HL-60/S4 (cell line): ENCODE data around the gene TXNRD2.
"Not testable (repeated sequence)": the region's sequence is repeated elsewhere in the genome, so short reads cannot be mapped to it uniquely, and the experiment has no call there.

Source experiments
- in situ Hi-C: fragments of 300-500 bp; cut with MboI; formaldehyde crosslinking; loops from 2 replicates; pipeline ENCODE4 v1.14.3; 2022; ENCODE audit warnings: low sequenced_read_pairs

The TXNRD2 gene

DNA sequence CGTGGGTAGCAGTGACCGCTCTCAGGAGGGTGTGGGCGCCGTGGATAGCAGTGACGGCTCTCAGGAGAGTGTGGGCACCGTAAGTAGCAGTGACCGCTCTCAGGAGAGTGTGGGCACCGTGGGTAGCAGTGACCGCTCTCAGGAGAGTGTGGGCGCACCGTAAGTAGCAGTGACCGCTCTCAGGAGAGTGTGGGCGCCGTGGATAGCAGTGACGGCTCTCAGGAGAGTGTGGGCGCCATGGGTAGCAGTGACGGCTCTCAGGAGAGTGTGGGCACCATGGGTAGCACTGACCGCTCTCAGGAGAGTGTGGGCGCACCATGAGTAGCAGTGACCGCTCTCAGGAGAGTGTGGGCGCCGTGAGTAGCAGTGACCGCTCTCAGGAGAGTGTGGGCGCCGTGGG lies 34.8 kb downstream of the TXNRD2 start:
- in situ Hi-C loops = not testable (repeated sequence)

DNA sequence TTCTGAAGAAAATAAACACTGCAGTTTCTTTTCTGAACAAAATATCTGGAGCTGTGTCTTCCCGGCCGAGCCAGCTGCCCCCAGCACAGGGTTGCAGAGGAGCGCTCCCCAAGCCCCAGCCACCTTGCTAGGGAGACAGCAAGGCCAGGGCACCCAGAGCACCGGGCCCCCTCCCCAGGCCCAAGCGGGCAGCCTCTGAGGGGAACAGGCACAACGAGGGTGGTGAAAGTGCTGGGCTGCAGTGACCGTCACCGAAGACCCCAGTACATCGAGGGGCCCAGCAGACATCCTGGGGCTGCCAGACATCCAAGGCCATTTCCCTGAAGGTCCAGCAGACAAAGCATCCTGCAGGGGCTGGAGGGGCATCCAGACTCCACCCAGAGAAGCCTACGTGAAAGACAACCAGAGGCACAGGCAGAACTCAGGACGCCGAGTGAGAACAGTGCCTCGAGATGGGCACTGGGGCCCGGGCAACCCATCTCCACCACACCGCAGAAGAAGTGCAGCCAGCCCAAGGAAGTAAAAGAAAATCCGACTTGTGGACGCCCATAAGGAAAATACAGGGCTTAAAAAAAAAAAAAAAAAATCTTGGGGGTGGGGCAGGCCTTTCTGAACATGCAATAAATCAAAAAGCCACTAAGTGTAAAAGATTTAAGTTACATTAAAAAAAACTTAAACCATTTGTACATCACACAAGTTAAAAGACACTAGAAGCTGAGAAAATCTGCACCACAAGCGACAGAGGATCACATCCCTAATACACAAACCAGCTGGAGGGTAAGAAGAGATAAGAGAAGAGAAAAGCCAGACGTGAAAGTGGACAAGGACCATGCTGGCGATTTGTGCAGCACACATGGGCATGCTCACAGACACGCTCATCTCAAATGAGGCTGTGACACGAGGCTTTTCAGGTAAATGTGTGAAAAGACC lies 36.0 kb downstream of the TXNRD2 start:
- in situ Hi-C loops = no loop called here

GRCh38 chr22:19904935-19905334 lies 36.7 kb downstream of the TXNRD2 start:
- in situ Hi-C loops = no loop called here

- in situ Hi-C loops = no loop called here
Measured at GRCh38 chr22:19904174-19904856, 37.3 kb downstream of the TXNRD2 start.

GRCh38 chr22:19903513-19903912 lies 38.1 kb downstream of the TXNRD2 start:
- in situ Hi-C loops = no loop called here

- in situ Hi-C loops = no loop called here
Measured at GRCh38 chr22:19903031-19903430, 38.6 kb downstream of the TXNRD2 start.

DNA sequence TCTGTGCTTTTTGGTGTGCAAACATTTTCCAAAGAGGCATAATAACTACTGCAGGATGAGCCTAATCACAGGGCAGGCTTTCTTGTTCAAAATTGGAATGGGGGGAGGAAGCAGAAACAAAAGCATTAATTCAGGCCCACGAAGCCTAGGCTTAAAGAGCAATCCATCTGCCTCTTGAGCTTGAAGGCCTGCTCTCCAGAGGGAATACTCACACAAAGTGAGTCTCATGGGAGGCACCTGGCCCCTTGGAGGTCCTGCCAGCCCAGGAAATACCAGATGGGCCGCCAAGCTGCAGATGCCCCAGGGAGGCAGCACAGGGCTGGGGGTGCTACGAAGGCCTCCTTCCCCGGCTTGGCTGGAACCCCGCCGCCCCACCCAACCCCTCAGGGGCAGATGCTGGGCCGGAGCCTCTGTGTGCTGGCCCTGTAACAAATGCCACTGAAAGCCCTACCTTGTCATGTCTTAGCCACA lies 39.3 kb downstream of the TXNRD2 start:
- in situ Hi-C loops = no loop called here

GRCh38 chr22:19901577-19902244 lies 39.9 kb downstream of the TXNRD2 start:
- in situ Hi-C loops = no loop called here

DNA sequence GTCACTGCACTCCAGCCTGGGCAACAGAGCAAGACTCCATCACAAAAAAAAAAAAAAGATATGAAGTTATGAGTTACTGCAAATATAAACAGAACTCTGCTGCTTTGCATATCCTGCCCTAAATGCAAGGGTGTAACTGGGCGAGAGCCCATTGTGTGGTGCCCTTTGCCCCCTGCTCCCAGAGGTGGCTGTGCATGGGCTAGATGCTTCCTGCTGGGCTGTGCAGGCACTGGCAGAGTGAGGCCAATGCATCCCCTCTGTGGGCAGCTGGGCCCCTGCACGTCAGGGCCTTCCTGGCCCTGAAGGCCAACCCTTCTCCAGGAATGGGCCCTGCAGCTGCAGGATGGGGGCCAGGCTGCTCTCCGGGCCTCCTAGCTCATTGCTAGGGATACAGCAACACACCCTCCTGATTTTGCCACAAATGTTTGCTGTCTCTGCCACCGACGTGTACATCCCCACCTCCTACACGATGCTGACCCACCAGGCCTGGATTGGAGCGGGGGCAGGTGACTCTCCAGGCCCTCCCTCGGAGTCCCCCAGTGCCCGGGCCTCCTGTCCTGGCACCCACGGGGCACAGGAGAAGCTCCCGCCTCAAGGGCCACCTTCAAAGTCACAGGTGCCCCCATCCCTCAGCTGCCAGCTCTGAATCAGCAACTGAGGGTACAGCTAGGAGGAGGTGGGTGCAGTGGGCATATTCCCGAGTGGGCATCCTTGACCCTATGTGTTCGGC lies 40.7 kb downstream of the TXNRD2 start:
- in situ Hi-C loops = no loop called here

GRCh38 chr22:19898831-19899567 lies 42.6 kb downstream of the TXNRD2 start:
- in situ Hi-C loops = no loop called here

GRCh38 chr22:19898145-19898544 lies 43.5 kb downstream of the TXNRD2 start:
- in situ Hi-C loops = no loop called here

GRCh38 chr22:19897726-19898125 lies 43.9 kb downstream of the TXNRD2 start:
- in situ Hi-C loops = no loop called here

GRCh38 chr22:19896665-19897355 lies 44.8 kb downstream of the TXNRD2 start:
- in situ Hi-C loops = no loop called here

GRCh38 chr22:19895160-19895849 lies 46.3 kb downstream of the TXNRD2 start:
- in situ Hi-C loops = no loop called here

GRCh38 chr22:19893363-19893762 lies 48.3 kb downstream of the TXNRD2 start:
- in situ Hi-C loops = no loop called here

DNA sequence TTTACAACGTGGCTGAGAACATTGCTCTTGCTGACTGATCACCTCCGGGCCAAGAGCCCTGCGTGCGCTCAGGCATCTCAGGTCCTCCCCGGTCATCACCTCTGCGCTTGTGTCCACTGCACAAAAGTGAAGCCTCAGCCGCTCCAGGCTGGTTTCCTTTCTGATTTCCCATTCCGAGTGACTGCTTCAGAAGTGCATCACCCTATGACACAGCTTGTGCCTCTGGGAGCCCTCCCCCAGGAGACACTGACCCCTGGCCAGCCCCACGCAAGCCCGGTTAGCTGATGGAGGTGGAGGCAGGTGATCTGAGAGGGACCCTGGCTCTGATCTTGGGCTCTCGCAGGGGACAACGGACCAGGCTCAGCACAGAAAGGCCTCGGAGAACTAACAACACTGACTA lies 48.7 kb downstream of the TXNRD2 start:
- in situ Hi-C loops = no loop called here

- in situ Hi-C loops = no loop called here
Measured at GRCh38 chr22:19892257-19892879, 49.2 kb downstream of the TXNRD2 start.
